IMR-90 (cell line): ENCODE data around the gene CASP8AP2. TPM values are rescaled to one million over a fixed set of nuclear protein-coding genes. Genes with fewer than 3 reads are reported as not detected.

Experiments used
- ATAC-seq: fragments of 200-7000 bp; cut with Tn5 transposase; 2 replicates; pipeline ENCODE4 v1.9.1; 2020; ENCODE audit warnings: low read depth, mild to moderate bottlenecking, moderate library complexity
- BruUV-seq: library from RNA; stranded (reverse); fragments of 400-500 nt; replicated peaks from 2 replicates; lab custom pipeline; 2021; lab: Mats Ljungman, UMichigan
- CTCF ChIA-PET: fragments of 300-600 bp; formaldehyde crosslinking; extraction: SDS; loops from one replicate; lab custom pipeline; 2021; ENCODE audit warnings: antibody characterized with exemption; lab: Yijun Ruan, JAX
- POLR2A ChIA-PET: fragments of 300-600 bp; sonication (Branson Sonifier 250); formaldehyde crosslinking; loops from one replicate; lab custom pipeline; 2022; ENCODE audit warnings: antibody characterized with exemption; ENCODE audit not compliant: unreplicated experiment; lab: Charles Lee
- DNase-seq: peaks from one replicate; pipeline ENCODE4 v3.0.0; 2013
- H2AFZ ChIP-seq: replicated peaks from 2 replicates; pipeline ENCODE3; 2013; ENCODE audit warnings: low read length, mild to moderate bottlenecking; ENCODE audit not compliant: poor library complexity
- H2AK5ac ChIP-seq: 2 replicates; pipeline ENCODE4 v1.6.1; 2013; ENCODE audit warnings: low read depth, low read length, inconsistent platforms
- H2AK9ac ChIP-seq: replicated peaks from 2 replicates; pipeline ENCODE3; 2013; ENCODE audit warnings: mild to moderate bottlenecking, low read depth, low read length, moderate library complexity; ENCODE audit not compliant: poor library complexity
- H2BK120ac ChIP-seq: 2 replicates; pipeline ENCODE4 v1.6.1; 2013; ENCODE audit warnings: low read depth, low read length, inconsistent platforms
- H2BK15ac ChIP-seq: 3 replicates; pipeline ENCODE4 v1.6.1; 2013; ENCODE audit warnings: low read depth, low read length, inconsistent platforms
- H2BK20ac ChIP-seq: 2 replicates; pipeline ENCODE4 v1.6.1; 2013; ENCODE audit warnings: low read depth, mild to moderate bottlenecking, inconsistent platforms, low read length, moderate library complexity
- H2BK5ac ChIP-seq: 2 replicates; pipeline ENCODE4 v1.6.1; 2013; ENCODE audit warnings: mild to moderate bottlenecking, low read depth, low read length, inconsistent platforms; ENCODE audit not compliant: poor library complexity, severe bottlenecking
- H3K14ac ChIP-seq: replicated peaks from 2 replicates; pipeline ENCODE4 v1.6.1; 2013; ENCODE audit warnings: low read depth, low read length, inconsistent platforms
- H3K18ac ChIP-seq: 2 replicates; pipeline ENCODE4 v1.6.1; 2013; ENCODE audit warnings: low read depth, low read length, control low read depth
- H3K23ac ChIP-seq: 2 replicates; pipeline ENCODE4 v1.6.1; 2013; ENCODE audit warnings: low read depth, low read length, inconsistent platforms
- H3K27ac ChIP-seq: 2 replicates; pipeline ENCODE4 v1.5.1; 2013; ENCODE audit warnings: mild to moderate bottlenecking, control low read depth, low read length; ENCODE audit not compliant: insufficient read depth
- H3K27me3 ChIP-seq: 2 replicates; pipeline ENCODE4 v1.6.1; 2013; ENCODE audit warnings: low read length; ENCODE audit not compliant: control insufficient read depth, insufficient read depth
- H3K36me3 ChIP-seq: 2 replicates; pipeline ENCODE4 v1.6.1; 2013; ENCODE audit warnings: low read length, mixed read lengths; ENCODE audit not compliant: control insufficient read depth, insufficient read depth
- H3K4ac ChIP-seq: 2 replicates; pipeline ENCODE4 v1.6.1; 2013; ENCODE audit warnings: low read depth, low read length, inconsistent platforms
- H3K4me1 ChIP-seq: 2 replicates; pipeline ENCODE4 v1.6.1; 2013; ENCODE audit warnings: low read length, mixed read lengths; ENCODE audit not compliant: control insufficient read depth, insufficient read depth
- H3K4me2 ChIP-seq: 2 replicates; pipeline ENCODE4 v1.6.1; 2013; ENCODE audit warnings: low read depth, mild to moderate bottlenecking, control low read depth, low read length, moderate library complexity
- H3K4me3 ChIP-seq: 2 replicates; pipeline ENCODE4 v1.5.1; 2013; ENCODE audit warnings: low read depth, mild to moderate bottlenecking, control low read depth, low read length, moderate library complexity; ENCODE audit not compliant: insufficient read depth
- H3K56ac ChIP-seq: 2 replicates; pipeline ENCODE4 v1.6.1; 2013; ENCODE audit warnings: low read length, inconsistent platforms; ENCODE audit not compliant: insufficient read depth; ENCODE audit errors: extremely low read depth
- H3K79me1 ChIP-seq, 2 experiments: 2 replicates each; pipeline ENCODE4 v1.6.1; 2013; ENCODE audit warnings: low read length in 2 of 2, inconsistent platforms in 1 of 2, low read depth in 1 of 2
- H3K9ac ChIP-seq: 2 replicates; pipeline ENCODE4 v1.6.1; 2013; ENCODE audit warnings: low read depth, low read length, control low read depth
- H3K9me1 ChIP-seq: 2 replicates; pipeline ENCODE4 v1.6.1; 2013; ENCODE audit warnings: low read length, inconsistent platforms; ENCODE audit not compliant: insufficient read depth
- H3K9me3 ChIP-seq: 2 replicates; pipeline ENCODE4 v1.6.1; 2013; ENCODE audit warnings: low read length; ENCODE audit not compliant: control insufficient read depth, insufficient read depth
- H4K20me1 ChIP-seq: 2 replicates; pipeline ENCODE4 v1.6.1; 2013; ENCODE audit warnings: low read length, inconsistent platforms; ENCODE audit not compliant: insufficient read depth
- H4K5ac ChIP-seq: 2 replicates; pipeline ENCODE4 v1.6.1; 2013; ENCODE audit warnings: mild to moderate bottlenecking, low read depth, low read length, control low read depth
- H4K8ac ChIP-seq, 2 experiments: 2 replicates each; pipeline ENCODE4 v1.6.1; 2013; ENCODE audit warnings: low read depth in 2 of 2, low read length in 2 of 2, control low read depth in 1 of 2, inconsistent platforms in 1 of 2
- H4K91ac ChIP-seq: 2 replicates; pipeline ENCODE4 v1.6.1; 2013; ENCODE audit warnings: low read depth, low read length, inconsistent platforms; ENCODE audit not compliant: insufficient read depth
- CTCF ChIP-seq: conservative IDR thresholded peaks from 2 replicates; pipeline ENCODE4 v1.5.1; 2012; ENCODE audit warnings: mild to moderate bottlenecking, low read depth, low read length, improper control_type of control experiment
- WGBS, 2 experiments: methylation state at CpG; one replicate each; pipeline versions ENCODE4 v1.1.5 to v1.1.7; 2013; ENCODE audit warnings: missing lambda C conversion rate in 2 of 2; ENCODE audit not compliant: insufficient read length in 1 of 2; ENCODE audit errors: extremely low coverage in 2 of 2; 5-methylcytosine and 5-hydroxymethylcytosine counted together
- dilution Hi-C: fragments of 300-500 bp; cut with HindIII; formaldehyde crosslinking; loops from one replicate; pipeline ENCODE4 v1.14.3; 2018; ENCODE audit warnings: low sequenced_read_pairs; ENCODE audit not compliant: unreplicated experiment
- in situ Hi-C: fragments of 300-500 bp; cut with MboI; formaldehyde crosslinking; loops from 3 replicates; pipeline ENCODE4 v1.14.3; 2019; ENCODE audit warnings: low sequenced_read_pairs, inconsistent platforms, mixed read lengths
- intact Hi-C: fragments of 100-400 bp; cut with micrococcal nuclease; formaldehyde crosslinking; loops from 2 replicates; pipeline ENCODE4 v1.10.0; 2022
- polyA plus RNA-seq, 3 experiments: library from polyadenylated mRNA; depleted of rRNA; stranded (reverse); fragments of >200 nt; gene quantifications; 2 replicates each; pipeline ENCODE4 v1.2.3, GENCODE V29; 2012; ENCODE audit warnings: low replicate concordance in 1 of 3
- total RNA-seq: library from RNA; depleted of rRNA; stranded (reverse); fragments of >200 nt; gene quantifications from 2 replicates; pipeline ENCODE4 v1.2.3, GENCODE V29; 2012

Gene CASP8AP2
- total and polyA plus RNA-seq, 2 of the 4 experiments (the other 2 are of a cell fraction) = 5.0 to 11.1 TPM

GRCh38 chr6:89894169-89894568, 64.5 kb downstream of the CASP8AP2 start, which contains the start of gene GJA10:
GJA10 (plus strand) TSS chr6:89894469; CDS start chr6:89894469, 0 bp downstream.
- Histone ChIP-seq H3K4me1 (no peaks in the 10 kb centered on the region), H2BK120ac (no peak within 1 kb of the TSS), H2BK15ac (no peak within 1 kb of the TSS), H3K79me1 (no peaks in the 10 kb centered on the region), H3K23ac (no peak within 1 kb of the TSS), H3K27me3 (peaks cover 3% of the 10 kb centered on the region), H2BK5ac (no peak within 1 kb of the TSS), H3K4me3 (no peak within 1 kb of the TSS), H2AK5ac (no peak within 1 kb of the TSS), H3K18ac (no peak within 1 kb of the TSS), H4K91ac (no peak within 1 kb of the TSS), H4K5ac (no peak within 1 kb of the TSS), H4K8ac (no peak within 1 kb of the TSS), H3K4me2 (no peak within 1 kb of the TSS), H3K27ac (no peak within 1 kb of the TSS), H3K36me3 (no peaks in the 10 kb centered on the region), H3K56ac (no peak within 1 kb of the TSS), H3K9ac (no peak within 1 kb of the TSS), H3K9me1 (no peaks in the 10 kb centered on the region), H2AK9ac (no peak within 1 kb of the TSS), H4K20me1 (no peaks in the 10 kb centered on the region), H3K14ac (no peak within 1 kb of the TSS), H3K9me3 (no peaks in the 10 kb centered on the region), H2BK20ac (no peak within 1 kb of the TSS), H3K4ac (no peak within 1 kb of the TSS), H2AFZ (no peak within 1 kb of the TSS)
- intact Hi-C loops (no loop called here), dilution Hi-C loops (no loop called here), in situ Hi-C loops (no loop called here)
- no peak for TF ChIP-seq CTCF
- DNase-seq = no peak
- POLR2A ChIA-PET = no interaction called here
- BruUV-seq = no TSS peak
- ATAC-seq = no peak
- WGBS, 2 experiments = no CpG with 5 or more reads among the region's 1 CpG
- CTCF ChIA-PET = no interaction called here
